Skeletal muscle cell (primary cell): ENCODE measurements around the gene CDC42EP3.

Experiments used
- DNase-seq: peaks from one replicate; pipeline ENCODE4 v3.0.0-alpha.2; 2010; ENCODE audit warnings: low read depth
- H3K4me3 ChIP-seq: 2 replicates; pipeline ENCODE4 v1.5.1; 2011; ENCODE audit warnings: low read depth, mild to moderate bottlenecking, control low read depth, low read length, moderate library complexity

CDC42EP3 gene

GRCh38 chr2:37671009-37671815, at the start of gene CDC42EP3:
CDC42EP3 (minus strand) TSS chr2:37671642; CDS start chr2:37646587, 25,055 bp downstream.
- DNase-seq, result no peak
- peak within 1 kb of the TSS; percentile 92 for H3K4me3 ChIP-seq

GRCh38 chr2:37721201-37721560, 49.7 kb upstream of the CDC42EP3 start:
- H3K4me3 ChIP-seq, result no peak overlapping the region
- DNase-seq, result no peak

- no peak overlapping the region for H3K4me3 ChIP-seq
- DNase-seq, result peak; percentile 73
These were observed 49.2 kb upstream of the CDC42EP3 start for GRCh38 chr2:37720533-37721200.

GRCh38 chr2:37718515-37719161, 47.2 kb upstream of the CDC42EP3 start:
- no peak overlapping the region for H3K4me3 ChIP-seq

GRCh38 chr2:37713258-37713700, 41.8 kb upstream of the CDC42EP3 start:
- H3K4me3 ChIP-seq, result no peak overlapping the region
- DNase-seq, result peak; percentile 91

More at GRCh38 chr2:37718515-37719161, 47.2 kb upstream of the CDC42EP3 start:
- no peak for DNase-seq

- peak; percentile 51 for DNase-seq
- no peak overlapping the region for H3K4me3 ChIP-seq
These were observed 40.4 kb upstream of the CDC42EP3 start for GRCh38 chr2:37711831-37712230.

GRCh38 chr2:37711308-37711731, 39.9 kb upstream of the CDC42EP3 start:
- no peak overlapping the region for H3K4me3 ChIP-seq
- peak; percentile 79 for DNase-seq

- DNase-seq, result no peak
- no peak overlapping the region for H3K4me3 ChIP-seq
These were observed 37.7 kb upstream of the CDC42EP3 start for GRCh38 chr2:37709111-37709510.

- H3K4me3 ChIP-seq, result no peak overlapping the region
- DNase-seq, result no peak
These were observed 36.7 kb upstream of the CDC42EP3 start for GRCh38 chr2:37708146-37708545.

GRCh38 chr2:37707393-37707792, 36.0 kb upstream of the CDC42EP3 start:
- H3K4me3 ChIP-seq, result no peak overlapping the region
- DNase-seq, result no peak

- no peak for DNase-seq
- no peak overlapping the region for H3K4me3 ChIP-seq
These were observed 35.1 kb upstream of the CDC42EP3 start for GRCh38 chr2:37706334-37707183.

GRCh38 chr2:37705191-37705590, 33.7 kb upstream of the CDC42EP3 start:
- no peak overlapping the region for H3K4me3 ChIP-seq
- no peak for DNase-seq

- DNase-seq, result no peak
These were observed 27.6 kb upstream of the CDC42EP3 start for GRCh38 chr2:37698931-37699481.

GRCh38 chr2:37695336-37695735, 23.9 kb upstream of the CDC42EP3 start:
- no peak overlapping the region for H3K4me3 ChIP-seq
- no peak for DNase-seq

More at GRCh38 chr2:37698931-37699481, 27.6 kb upstream of the CDC42EP3 start:
- no peak overlapping the region for H3K4me3 ChIP-seq

- no peak for DNase-seq
- no peak overlapping the region for H3K4me3 ChIP-seq
These were observed 21.3 kb upstream of the CDC42EP3 start for GRCh38 chr2:37692711-37693110.

GRCh38 chr2:37689751-37690150, 18.3 kb upstream of the CDC42EP3 start:
- DNase-seq, result no peak
- H3K4me3 ChIP-seq, result no peak overlapping the region

GRCh38 chr2:37688771-37689468, 17.5 kb upstream of the CDC42EP3 start:
- DNase-seq, result peak; percentile 46
- H3K4me3 ChIP-seq, result no peak overlapping the region

- DNase-seq, result no peak
- no peak overlapping the region for H3K4me3 ChIP-seq
These were observed 15.5 kb upstream of the CDC42EP3 start for GRCh38 chr2:37686792-37687526.
